Ureter (tissue), 1 donor: Measurements from ENCODE around the gene PRDX2. TPM values are rescaled to one million over a fixed set of nuclear protein-coding genes. Genes with fewer than 3 reads are reported as not detected.
A peak's percentile ranks its signal among the peaks of the same experiment; 100 is the strongest.

Experiments
- DNase-seq: peaks from one replicate; pipeline ENCODE4 v3.0.0-alpha.2; 2020; ENCODE audit warnings: low spot score
- total RNA-seq: library from RNA; stranded (reverse); gene quantifications from one replicate; pipeline ENCODE4 v1.2.4, GENCODE V29; 2023
- donor health status: DM: yes; HTN: yes; CAD: no.

PRDX2 gene
- total RNA-seq, 1 donor from 2014 or later, result 196 TPM

GRCh38 chr19:12779162-12779993 lies 22.2 kb downstream of the PRDX2 start:
- DNase-seq, result peak; percentile 73

DNA sequence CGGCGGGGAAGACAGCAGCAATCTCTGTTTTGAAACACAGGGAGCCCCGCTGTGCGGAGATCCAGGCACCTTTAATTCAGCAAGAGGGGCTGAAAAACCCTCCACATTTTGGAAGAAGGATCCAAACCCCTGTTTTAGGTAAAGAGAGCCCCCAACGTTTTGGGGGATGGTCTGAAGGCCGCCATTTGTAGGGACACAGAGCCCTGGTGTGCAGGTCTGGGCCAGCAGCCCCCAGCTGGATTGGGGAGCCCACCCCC lies 22.8 kb downstream of the PRDX2 start:
- no peak for DNase-seq

DNA sequence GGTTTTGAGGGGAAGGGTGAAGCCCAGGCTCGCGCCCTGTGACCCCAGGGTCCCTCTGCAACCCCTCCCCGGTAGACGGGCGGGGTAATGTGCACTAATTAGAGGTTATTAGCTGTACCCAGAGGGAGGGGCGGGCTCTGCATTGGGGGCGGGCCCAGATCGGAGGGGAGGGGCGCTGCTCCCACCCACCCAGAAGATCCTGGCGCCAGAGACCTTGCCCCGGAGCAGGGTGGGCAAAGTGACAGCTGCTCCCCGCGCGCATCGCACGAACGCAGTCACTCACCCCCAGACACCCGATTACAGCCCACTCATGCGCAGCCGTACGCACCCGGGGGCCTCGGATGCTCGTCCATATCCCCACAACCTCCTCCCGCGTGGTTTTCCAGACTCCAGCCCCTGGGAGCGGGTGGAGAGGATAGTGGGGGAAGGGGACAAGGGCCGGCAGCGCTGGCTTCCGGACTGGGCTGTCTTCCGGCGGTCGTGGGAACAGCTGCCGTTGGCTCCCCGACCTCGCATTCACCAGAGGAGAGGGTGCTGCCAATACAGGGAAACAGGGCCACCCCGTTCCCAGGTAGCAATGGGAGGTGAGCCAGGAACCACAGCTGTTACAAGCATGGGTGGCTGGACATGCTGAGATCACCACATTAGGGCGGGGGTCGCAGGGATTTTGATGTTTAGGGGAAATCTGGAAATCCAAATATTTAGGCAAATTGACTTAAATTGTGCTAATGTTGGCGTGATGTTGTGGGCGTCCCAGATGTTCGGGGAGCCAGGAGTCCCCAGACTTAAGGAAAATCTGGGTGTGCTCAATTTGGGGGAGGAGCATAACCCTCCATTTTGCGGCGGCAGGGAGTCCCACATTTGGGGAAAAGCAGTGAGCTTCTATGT lies 23.3 kb downstream of the PRDX2 start:
- DNase-seq, result peak; percentile 83

GRCh38 chr19:12777217-12778016 lies 24.2 kb downstream of the PRDX2 start:
- DNase-seq, result peak; percentile 86

GRCh38 chr19:12774588-12775555 lies 26.7 kb downstream of the PRDX2 start, which contains the start of gene HOOK2:
Gene HOOK2, minus strand, starts transcription at chr19:12775552. Its CDS starts 103 bp downstream, at chr19:12775449.
- DNase-seq, result peak; percentile 96

- no peak for DNase-seq
Measured at GRCh38 chr19:12773571-12773970, 28.0 kb downstream of the PRDX2 start.

DNA sequence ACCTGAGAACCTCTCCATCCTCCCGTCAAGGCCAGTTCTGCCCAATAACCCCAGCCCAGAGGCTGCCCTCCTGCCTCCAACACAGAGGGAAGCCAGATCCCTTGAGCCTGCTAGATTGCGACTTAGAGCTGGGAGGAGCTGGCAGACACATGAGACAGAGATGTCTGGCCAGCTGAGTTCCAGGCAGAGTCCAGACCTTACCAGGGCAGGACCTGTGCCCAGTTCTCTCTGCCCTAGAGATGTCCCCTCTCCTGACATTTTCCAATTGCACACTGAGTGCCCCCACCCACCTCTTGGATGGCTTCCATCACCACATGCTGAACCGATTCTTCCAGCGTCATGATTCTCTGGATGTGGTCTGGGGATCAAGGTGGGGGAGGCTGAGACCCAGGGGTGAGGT lies 29.3 kb downstream of the PRDX2 start:
- DNase-seq, result no peak

GRCh38 chr19:12770922-12771321 lies 30.7 kb downstream of the PRDX2 start:
- no peak for DNase-seq

- no peak for DNase-seq
Measured at GRCh38 chr19:12769689-12770088, 31.9 kb downstream of the PRDX2 start.

DNA sequence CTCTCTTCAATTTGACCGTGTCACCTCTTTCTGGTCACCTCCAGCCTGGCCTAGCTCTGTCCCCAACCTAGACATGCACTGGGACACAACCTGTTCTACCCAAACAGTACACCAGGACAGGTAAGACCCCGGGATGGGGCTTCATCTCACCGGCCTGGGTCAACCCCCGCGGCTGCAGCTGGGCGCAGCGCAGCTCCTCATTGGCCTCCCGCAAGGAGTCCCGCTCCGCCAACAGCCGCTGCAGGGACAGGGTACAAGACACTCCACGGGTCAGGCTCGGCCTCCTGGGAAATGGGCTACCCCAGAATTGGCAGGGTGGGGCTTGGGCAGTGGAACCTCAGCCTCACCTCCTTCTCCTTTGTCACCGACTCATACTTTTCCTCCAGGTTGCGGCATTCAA lies 33.9 kb downstream of the PRDX2 start:
- no peak for DNase-seq

DNA sequence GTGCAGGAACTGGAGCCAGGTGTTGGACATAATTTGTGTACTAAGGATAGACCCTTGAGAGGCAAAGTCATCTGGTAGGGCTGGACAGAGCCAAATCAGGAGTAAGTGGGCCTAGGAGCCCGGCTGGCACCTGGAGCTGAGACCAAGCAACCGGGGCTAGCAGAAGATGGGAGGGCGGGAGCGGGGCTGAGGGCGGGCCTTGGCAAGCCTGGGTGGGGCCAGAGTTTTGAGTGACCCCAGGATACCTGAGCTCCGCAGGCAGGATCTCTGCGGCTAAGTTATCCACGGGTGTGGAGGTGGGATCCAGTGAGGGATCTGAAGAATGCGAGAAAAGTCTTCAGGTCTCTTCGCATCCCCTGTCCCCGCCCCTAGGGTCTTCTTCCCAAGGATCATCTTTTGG lies 34.5 kb downstream of the PRDX2 start:
- DNase-seq, result no peak

- peak; percentile 82 for DNase-seq
Measured at GRCh38 chr19:12766051-12766521, 35.5 kb downstream of the PRDX2 start.

DNA sequence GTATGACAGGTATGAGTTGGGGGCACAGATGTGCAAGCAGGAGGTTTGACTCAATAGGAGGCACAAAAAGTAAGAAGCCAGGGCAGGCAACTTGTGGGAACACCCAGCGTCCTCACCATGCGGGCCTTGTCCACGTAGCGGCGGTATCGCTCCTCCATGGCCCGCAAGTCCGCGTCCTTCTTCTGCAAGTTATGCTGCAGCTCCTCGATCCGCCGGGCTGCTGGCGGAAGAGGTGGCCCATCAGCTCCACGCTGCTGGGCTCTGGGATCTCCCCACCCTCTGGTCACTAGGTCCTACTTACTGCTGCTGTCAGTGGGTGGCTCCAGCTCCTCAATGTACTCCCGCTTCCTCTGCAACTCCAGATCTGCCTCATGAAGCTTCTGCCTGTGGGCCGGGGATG lies 36.9 kb downstream of the PRDX2 start:
- no peak for DNase-seq

DNA sequence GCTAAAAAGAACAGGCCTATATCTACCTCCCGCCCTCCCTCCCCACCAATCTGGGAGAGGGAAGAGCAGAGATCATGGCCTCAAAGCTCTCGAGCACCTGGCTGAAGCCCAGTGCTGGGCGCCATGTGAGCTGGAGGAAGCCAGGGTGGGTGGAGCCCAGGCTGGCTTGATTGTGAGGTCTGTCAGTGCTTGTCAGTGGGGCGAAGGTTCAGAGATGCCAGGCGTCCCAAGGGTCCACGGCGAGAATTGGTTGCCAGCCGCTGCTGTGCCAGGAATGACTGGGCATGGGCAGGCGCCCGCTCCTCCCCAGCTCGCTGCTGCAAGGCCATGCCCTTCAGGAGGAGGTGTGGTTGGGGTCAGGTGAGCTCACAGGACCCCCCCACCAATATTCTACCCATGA lies 38.5 kb downstream of the PRDX2 start:
- no peak for DNase-seq

DNA sequence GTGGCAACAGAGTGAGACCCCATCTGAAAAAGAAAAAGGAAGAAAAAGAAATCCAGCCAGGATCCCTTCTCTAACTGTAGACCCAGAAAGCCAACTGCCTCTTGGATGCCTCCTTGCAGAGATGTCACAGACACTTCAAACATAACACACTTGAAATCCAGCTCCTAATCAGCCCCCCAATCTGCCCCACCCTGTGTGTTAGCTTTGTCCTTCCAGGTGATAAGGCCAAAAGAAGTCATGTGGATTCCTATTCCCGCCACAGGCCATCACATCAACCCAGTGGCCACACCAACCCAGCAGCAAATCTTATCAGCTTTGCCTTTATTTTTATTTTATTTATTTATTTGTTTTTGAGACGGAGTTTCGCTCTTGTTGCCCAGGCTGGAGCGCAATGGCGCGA lies 41.9 kb downstream of the PRDX2 start:
- no peak for DNase-seq

DNA sequence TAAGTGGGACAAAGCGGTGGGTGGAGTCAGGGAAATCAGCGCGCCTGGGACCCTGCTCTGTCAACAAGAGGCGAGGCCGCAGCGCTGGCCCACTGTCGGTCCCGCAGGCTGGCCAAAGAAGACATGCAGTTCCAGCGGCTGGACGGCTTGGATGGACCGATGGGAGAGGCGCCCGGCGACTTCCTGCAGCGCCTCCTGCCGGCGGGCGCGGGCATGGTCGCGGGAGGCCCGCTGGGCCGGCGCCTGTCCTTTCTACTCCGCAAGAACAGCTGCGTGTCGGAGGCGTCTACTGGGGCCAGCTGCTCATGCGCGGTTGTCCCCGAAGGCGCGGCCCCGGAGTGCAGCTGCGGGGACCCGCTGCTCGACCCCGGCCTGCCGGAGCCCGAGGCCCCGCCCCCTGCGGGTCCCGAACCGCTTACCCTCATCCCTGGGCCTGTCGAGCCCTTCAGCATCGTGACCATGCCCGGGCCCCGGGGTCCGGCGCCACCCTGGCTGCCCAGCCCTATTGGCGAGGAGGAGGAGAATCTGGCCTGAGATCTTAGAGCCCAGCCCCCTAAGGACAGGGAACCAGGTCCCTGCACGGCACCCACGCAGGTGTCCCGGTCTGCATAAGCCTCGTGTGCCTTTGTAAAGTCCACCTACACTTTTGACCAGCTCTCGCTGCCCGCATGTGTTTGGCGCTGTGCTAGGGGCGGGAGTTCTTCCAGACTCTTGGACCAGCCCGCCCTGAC lies 43.9 kb downstream of the PRDX2 start:
- no peak for DNase-seq

DNA sequence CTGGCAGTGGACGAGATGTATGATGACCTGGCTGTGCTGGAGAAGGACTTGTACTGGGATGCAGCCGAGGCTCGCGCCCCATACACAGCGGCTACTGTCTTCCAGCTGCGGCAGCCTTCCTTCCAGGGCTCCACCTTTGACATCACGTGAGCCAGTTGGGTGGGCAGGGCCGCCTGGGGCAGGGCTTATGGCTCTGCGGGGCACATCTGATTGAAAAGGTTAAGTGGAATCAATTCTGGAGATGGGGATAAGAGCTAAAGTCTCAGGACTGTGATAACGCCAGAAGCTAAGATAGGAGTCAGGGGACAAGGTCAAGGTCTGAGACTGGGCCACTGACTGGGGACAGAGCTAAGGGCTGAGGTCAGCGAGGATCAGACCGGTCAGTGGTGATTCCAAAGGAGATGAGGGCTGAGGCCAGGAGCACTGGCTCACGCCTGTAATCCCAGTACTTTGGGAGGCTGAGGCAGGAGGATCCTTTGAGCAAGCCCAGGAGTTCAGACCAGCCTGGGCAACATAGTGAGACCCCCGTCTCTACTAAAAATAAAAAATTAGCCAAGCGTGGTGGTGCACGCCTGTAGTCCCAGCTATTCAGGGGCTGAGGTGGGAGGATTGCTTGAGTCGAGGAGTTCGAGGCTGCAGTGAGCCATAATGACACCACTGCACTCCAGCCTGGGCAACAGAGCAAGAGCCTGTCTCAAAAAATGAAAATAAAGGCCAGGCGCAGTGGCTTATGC lies 45.3 kb downstream of the PRDX2 start:
- DNase-seq, result no peak

DNA sequence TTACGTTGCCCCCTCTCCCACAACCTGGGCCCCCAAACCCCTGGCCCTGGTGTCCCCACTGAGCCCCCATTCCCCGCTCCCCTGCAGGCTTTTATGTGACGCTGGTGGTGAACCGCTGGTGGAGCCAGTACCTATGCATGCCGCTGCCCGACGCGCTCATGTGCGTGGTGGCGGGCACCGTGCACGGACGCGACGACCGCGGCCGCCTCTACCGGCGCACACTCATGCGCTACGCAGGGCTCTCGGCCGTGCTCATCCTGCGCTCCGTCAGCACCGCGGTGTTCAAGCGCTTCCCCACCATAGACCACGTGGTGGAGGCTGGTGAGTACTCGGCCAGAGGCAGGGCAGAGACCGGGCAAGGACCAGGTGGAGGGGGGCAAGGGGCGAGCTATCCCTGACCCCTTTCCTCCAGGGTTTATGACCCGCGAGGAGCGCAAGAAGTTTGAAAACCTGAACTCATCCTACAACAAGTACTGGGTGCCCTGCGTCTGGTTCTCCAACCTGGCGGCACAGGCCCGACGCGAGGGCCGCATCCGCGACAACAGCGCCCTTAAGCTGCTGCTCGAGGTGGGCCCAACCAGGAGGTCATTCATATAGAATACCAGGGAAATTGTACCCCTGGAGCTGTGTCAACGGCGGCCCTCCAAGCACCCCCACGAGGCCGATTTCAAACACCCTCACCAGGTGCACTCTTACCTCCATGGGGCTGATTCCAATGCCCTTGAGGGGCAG lies 47.0 kb downstream of the PRDX2 start:
- no peak for DNase-seq
